HG02840 (cell line): ENCODE measurements around the gene CD2AP.

Experiments
- ATAC-seq: cut with Tn5 transposase; IDR thresholded peaks from one replicate; pipeline ENCODE4 v1.9.1; 2021; ENCODE audit warnings: mild to moderate bottlenecking, moderate library complexity, moderate number of reproducible peaks; ENCODE audit not compliant: unreplicated experiment, low FRiP score

CD2AP gene

GRCh38 chr6:47671777-47672176 is 194.2 kb downstream of the CD2AP start:
- ATAC-seq: no peak

- ATAC-seq: no peak
Measured at GRCh38 chr6:47672816-47673215, 195.2 kb downstream of the CD2AP start.

GRCh38 chr6:47674673-47675072 is 197.1 kb downstream of the CD2AP start:
- no peak for ATAC-seq
